Neural cell (in vitro differentiated cells): ENCODE data around the gene DUSP22. TPM values are rescaled to one million over a fixed set of nuclear protein-coding genes. Genes with fewer than 3 reads are reported as not detected.

Experiments
- H2AFZ ChIP-seq: fragments of 200-600, 300-800 bp; sonication (generic), shearing (Covaris generic); 2 replicates; pipeline ENCODE4 v1.6.0; 2014; ENCODE audit warnings: low read depth, mild to moderate bottlenecking, antibody characterized with exemption, low read length, moderate library complexity
- H3F3A ChIP-seq: fragments of 200-600 bp; shearing (Covaris generic); 2 replicates; pipeline ENCODE4 v1.6.1; 2016; ENCODE audit warnings: mild to moderate bottlenecking, moderate library complexity, mixed read lengths, antibody characterized with exemption, low read length; ENCODE audit not compliant: insufficient read depth, poor library complexity, severe bottlenecking
- H3K27ac ChIP-seq: fragments of 200-600, 300-800 bp; sonication (generic), shearing (Covaris generic); 2 replicates; pipeline ENCODE4 v1.5.1; 2014; ENCODE audit warnings: mild to moderate bottlenecking, low read length, moderate library complexity
- H3K27me3 ChIP-seq: fragments of 300-800, 200-600 bp; sonication (generic), shearing (Covaris generic); 2 replicates; pipeline ENCODE4 v1.6.0; 2014; ENCODE audit warnings: mild to moderate bottlenecking, low read depth, low read length, moderate library complexity; ENCODE audit not compliant: insufficient read depth
- H3K36me3 ChIP-seq: fragments of 300-800, 200-600 bp; sonication (generic), shearing (Covaris generic); 2 replicates; pipeline ENCODE4 v1.5.1; 2014; ENCODE audit warnings: mild to moderate bottlenecking, antibody characterized with exemption, low read length, moderate library complexity; ENCODE audit not compliant: insufficient read depth
- H3K4me2 ChIP-seq: fragments of 300-800, 200-600 bp; sonication (generic), shearing (Covaris generic); 2 replicates; pipeline ENCODE4 v1.6.0; 2014; ENCODE audit warnings: mild to moderate bottlenecking, low read length
- H3K4me3 ChIP-seq: fragments of 300-800, 200-600 bp; sonication (generic), shearing (Covaris generic); 2 replicates; pipeline ENCODE4 v1.5.1; 2014; ENCODE audit warnings: mild to moderate bottlenecking, low read length, moderate library complexity
- H3K79me2 ChIP-seq: fragments of 200-600 bp; shearing (Covaris generic); replicated peaks from 2 replicates; pipeline ENCODE4 v1.6.0; 2014; ENCODE audit warnings: mild to moderate bottlenecking, low read length, moderate library complexity; ENCODE audit not compliant: insufficient read depth
- H3K9ac ChIP-seq: fragments of 300-800, 200-600 bp; sonication (generic), shearing (Covaris generic); 2 replicates; pipeline ENCODE4 v1.6.1; 2016; ENCODE audit warnings: mild to moderate bottlenecking, low read length, mixed read lengths
- H3K9me2 ChIP-seq: fragments of 200-600 bp; shearing (Covaris generic); 2 replicates; pipeline ENCODE4 v1.6.1; 2016; ENCODE audit warnings: mild to moderate bottlenecking, low read length, mixed read lengths; ENCODE audit not compliant: insufficient read depth
- H3K9me3 ChIP-seq: fragments of 200-600, 300-800 bp; sonication (generic), shearing (Covaris generic); 2 replicates; pipeline ENCODE4 v1.6.1; 2016; ENCODE audit warnings: mild to moderate bottlenecking, mixed run types, low read length, moderate library complexity, mixed read lengths
- H4K20me1 ChIP-seq: fragments of 200-600 bp; shearing (Covaris generic); 2 replicates; pipeline ENCODE4 v1.6.1; 2016; ENCODE audit warnings: mild to moderate bottlenecking, mixed run types; ENCODE audit not compliant: insufficient read depth
- EP300 ChIP-seq: fragments of 450-650 bp; conservative IDR thresholded peaks from 2 replicates; pipeline ENCODE4 v1.6.1; 2014; ENCODE audit warnings: antibody characterized with exemption, mild to moderate bottlenecking, moderate library complexity; ENCODE audit not compliant: poor library complexity, severe bottlenecking
- EZH2 ChIP-seq: fragments of 200-600, 300-800 bp; shearing (Covaris generic), sonication (generic); IDR thresholded peaks from 2 replicates; pipeline ENCODE4 v1.6.1; 2014; ENCODE audit warnings: antibody characterized with exemption, low read length, borderline replicate concordance, mild to moderate bottlenecking; ENCODE audit not compliant: insufficient read depth, poor library complexity, severe bottlenecking
- MXI1 ChIP-seq: fragments of 450-650 bp; conservative IDR thresholded peaks from 2 replicates; pipeline ENCODE4 v1.6.1; 2014; ENCODE audit warnings: antibody characterized with exemption, mild to moderate bottlenecking; ENCODE audit not compliant: poor library complexity, severe bottlenecking
- POLR2AphosphoS5 ChIP-seq: IDR thresholded peaks from 2 replicates; pipeline ENCODE4 v1.6.1; 2012
- RAD21 ChIP-seq: fragments of 450-650 bp; conservative IDR thresholded peaks from 2 replicates; pipeline ENCODE4 v1.6.1; 2014; ENCODE audit warnings: antibody characterized with exemption, mild to moderate bottlenecking, moderate library complexity
- SMC3 ChIP-seq: fragments of 450-650 bp; conservative IDR thresholded peaks from 2 replicates; pipeline ENCODE4 v1.6.1; 2014; ENCODE audit warnings: antibody characterized with exemption, mild to moderate bottlenecking, moderate library complexity; ENCODE audit not compliant: poor library complexity
- TAF1 ChIP-seq: IDR thresholded peaks from 2 replicates; pipeline ENCODE4 v1.6.1; 2012; ENCODE audit warnings: low read depth
- polyA plus RNA-seq: library from polyadenylated mRNA; depleted of rRNA; stranded (reverse); fragments of >200 nt; gene quantifications from 2 replicates; pipeline ENCODE4 v1.2.3, GENCODE V29; 2014
- TF ChIP-seq, protein P1 (sequence below): IDR thresholded peaks from 2 replicates; pipeline ENCODE4 v1.6.1; 2012; ENCODE audit warnings: borderline replicate concordance
- TF ChIP-seq, protein P2 (sequence below): fragments of 450-650 bp; IDR thresholded peaks from 2 replicates; pipeline ENCODE4 v1.5.1; 2014; ENCODE audit warnings: antibody characterized with exemption, mild to moderate bottlenecking, moderate library complexity; ENCODE audit not compliant: poor library complexity, severe bottlenecking

DUSP22 gene
- polyA plus RNA-seq, 1 donor from 2014 or later = 24.9 TPM

DNA sequence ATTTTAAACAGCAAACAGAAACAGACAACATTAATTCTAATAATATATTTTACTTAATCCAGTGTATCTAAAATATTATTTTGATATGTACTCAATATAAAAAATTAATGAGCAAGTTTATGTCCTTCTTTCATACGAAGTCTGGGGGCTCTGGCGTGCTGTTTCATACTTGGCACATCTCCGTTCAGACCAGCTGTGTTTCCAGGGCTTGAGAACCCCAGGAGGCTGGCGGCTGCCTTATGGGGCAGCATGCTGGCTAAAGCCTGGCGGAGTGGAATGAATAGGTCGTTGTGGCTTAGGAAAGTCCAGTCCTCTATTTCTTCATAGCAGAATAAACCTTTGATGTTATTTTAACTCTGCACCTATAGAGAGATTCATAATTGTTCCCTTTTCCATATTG lies 43.3 kb downstream of the DUSP22 start:
- no peaks in the 10 kb centered on the region for H3K36me3 ChIP-seq
- H4K20me1 ChIP-seq = no peaks in the 10 kb centered on the region
- no peaks in the 10 kb centered on the region for H3K79me2 ChIP-seq
- H3K4me2 ChIP-seq = no peak overlapping the region
- no peak overlapping the region for H3K9ac ChIP-seq
- H3K4me3 ChIP-seq = no peak overlapping the region
- no peaks in the 10 kb centered on the region for H3K9me2 ChIP-seq
- no peak for TF ChIP-seq SMC3
- no peak for TF ChIP-seq POLR2AphosphoS5
- TF ChIP-seq EP300 = no peak
- TF ChIP-seq EZH2 = no peak
- no peak for TF ChIP-seq TAF1
- TF ChIP-seq, protein P1, sequence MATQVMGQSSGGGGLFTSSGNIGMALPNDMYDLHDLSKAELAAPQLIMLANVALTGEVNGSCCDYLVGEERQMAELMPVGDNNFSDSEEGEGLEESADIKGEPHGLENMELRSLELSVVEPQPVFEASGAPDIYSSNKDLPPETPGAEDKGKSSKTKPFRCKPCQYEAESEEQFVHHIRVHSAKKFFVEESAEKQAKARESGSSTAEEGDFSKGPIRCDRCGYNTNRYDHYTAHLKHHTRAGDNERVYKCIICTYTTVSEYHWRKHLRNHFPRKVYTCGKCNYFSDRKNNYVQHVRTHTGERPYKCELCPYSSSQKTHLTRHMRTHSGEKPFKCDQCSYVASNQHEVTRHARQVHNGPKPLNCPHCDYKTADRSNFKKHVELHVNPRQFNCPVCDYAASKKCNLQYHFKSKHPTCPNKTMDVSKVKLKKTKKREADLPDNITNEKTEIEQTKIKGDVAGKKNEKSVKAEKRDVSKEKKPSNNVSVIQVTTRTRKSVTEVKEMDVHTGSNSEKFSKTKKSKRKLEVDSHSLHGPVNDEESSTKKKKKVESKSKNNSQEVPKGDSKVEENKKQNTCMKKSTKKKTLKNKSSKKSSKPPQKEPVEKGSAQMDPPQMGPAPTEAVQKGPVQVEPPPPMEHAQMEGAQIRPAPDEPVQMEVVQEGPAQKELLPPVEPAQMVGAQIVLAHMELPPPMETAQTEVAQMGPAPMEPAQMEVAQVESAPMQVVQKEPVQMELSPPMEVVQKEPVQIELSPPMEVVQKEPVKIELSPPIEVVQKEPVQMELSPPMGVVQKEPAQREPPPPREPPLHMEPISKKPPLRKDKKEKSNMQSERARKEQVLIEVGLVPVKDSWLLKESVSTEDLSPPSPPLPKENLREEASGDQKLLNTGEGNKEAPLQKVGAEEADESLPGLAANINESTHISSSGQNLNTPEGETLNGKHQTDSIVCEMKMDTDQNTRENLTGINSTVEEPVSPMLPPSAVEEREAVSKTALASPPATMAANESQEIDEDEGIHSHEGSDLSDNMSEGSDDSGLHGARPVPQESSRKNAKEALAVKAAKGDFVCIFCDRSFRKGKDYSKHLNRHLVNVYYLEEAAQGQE = no peak
- TF ChIP-seq, protein P2, sequence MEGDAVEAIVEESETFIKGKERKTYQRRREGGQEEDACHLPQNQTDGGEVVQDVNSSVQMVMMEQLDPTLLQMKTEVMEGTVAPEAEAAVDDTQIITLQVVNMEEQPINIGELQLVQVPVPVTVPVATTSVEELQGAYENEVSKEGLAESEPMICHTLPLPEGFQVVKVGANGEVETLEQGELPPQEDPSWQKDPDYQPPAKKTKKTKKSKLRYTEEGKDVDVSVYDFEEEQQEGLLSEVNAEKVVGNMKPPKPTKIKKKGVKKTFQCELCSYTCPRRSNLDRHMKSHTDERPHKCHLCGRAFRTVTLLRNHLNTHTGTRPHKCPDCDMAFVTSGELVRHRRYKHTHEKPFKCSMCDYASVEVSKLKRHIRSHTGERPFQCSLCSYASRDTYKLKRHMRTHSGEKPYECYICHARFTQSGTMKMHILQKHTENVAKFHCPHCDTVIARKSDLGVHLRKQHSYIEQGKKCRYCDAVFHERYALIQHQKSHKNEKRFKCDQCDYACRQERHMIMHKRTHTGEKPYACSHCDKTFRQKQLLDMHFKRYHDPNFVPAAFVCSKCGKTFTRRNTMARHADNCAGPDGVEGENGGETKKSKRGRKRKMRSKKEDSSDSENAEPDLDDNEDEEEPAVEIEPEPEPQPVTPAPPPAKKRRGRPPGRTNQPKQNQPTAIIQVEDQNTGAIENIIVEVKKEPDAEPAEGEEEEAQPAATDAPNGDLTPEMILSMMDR = no peak
- no peak for TF ChIP-seq RAD21
- TF ChIP-seq MXI1 = no peak
- H3K9me3 ChIP-seq = no peaks in the 10 kb centered on the region
- no peaks in the 10 kb centered on the region for H3K27me3 ChIP-seq
- no peaks in the 10 kb centered on the region for H3F3A ChIP-seq
- H3K27ac ChIP-seq = no peak overlapping the region
- H2AFZ ChIP-seq = no peak overlapping the region

DNA sequence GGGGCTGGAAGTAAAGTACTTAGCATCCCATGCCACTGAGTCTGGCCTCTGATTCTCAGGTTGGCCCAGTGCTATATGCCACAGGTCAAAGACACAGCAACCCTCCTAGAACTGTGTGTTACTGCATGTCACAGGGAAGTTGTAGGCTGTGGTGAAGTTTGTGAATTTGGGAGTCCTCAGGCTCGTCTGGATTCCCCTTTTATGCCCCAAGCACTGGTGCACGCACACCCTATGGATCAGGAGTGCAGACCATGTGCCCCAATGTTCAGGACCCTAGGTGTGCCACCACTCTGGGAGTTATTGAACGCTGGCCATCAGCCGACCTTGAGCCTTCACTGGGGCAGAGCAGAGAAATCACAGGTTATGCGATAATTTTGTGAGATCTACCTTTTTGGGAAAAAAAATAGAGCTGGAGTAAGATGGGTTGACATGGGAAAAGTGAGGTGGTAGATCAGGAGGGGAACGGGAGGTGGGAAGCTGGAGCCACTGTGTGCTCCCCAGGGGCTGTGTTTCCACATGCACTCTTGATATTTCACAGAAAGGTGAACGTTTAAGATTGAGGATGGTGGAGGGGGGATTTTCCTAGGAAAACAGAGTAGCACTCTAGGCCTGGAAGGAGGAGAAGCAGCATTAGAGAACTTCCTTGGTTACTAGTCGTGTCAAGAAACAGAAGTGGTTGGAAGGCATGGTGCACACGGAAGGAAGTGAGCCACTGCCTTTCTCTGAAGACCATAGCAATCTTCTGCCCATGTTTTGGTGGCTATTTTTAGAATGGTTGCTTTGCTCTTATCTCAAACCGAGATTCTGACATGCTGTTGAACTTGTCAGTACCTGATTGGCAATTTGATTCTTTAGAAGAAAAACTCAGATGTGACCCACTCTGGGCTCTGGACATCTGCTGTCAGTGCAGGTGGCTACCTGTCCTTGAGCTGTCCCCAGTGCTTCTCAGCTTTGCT lies 44.1 kb downstream of the DUSP22 start:
- no peaks in the 10 kb centered on the region for H3K79me2 ChIP-seq
- no peak overlapping the region for H3K9ac ChIP-seq
- no peak overlapping the region for H3K4me2 ChIP-seq
- no peaks in the 10 kb centered on the region for H3K36me3 ChIP-seq
- no peaks in the 10 kb centered on the region for H3K27me3 ChIP-seq
- no peak overlapping the region for H2AFZ ChIP-seq
- no peaks in the 10 kb centered on the region for H4K20me1 ChIP-seq
- H3K9me2 ChIP-seq = no peaks in the 10 kb centered on the region
- no peaks in the 10 kb centered on the region for H3K9me3 ChIP-seq
- H3K27ac ChIP-seq = no peak overlapping the region
- no peaks in the 10 kb centered on the region for H3F3A ChIP-seq
- TF ChIP-seq RAD21 (no peak), TAF1 (no peak), EP300 (no peak)
- TF ChIP-seq, protein P1 = no peak
- no peak overlapping the region for H3K4me3 ChIP-seq
